HG03139 (cell line): ENCODE measurements around the gene SGCD.

Source experiments
- ATAC-seq: cut with Tn5 transposase; IDR thresholded peaks from one replicate; pipeline ENCODE4 v1.9.1; 2021; ENCODE audit not compliant: unreplicated experiment

SGCD gene

DNA sequence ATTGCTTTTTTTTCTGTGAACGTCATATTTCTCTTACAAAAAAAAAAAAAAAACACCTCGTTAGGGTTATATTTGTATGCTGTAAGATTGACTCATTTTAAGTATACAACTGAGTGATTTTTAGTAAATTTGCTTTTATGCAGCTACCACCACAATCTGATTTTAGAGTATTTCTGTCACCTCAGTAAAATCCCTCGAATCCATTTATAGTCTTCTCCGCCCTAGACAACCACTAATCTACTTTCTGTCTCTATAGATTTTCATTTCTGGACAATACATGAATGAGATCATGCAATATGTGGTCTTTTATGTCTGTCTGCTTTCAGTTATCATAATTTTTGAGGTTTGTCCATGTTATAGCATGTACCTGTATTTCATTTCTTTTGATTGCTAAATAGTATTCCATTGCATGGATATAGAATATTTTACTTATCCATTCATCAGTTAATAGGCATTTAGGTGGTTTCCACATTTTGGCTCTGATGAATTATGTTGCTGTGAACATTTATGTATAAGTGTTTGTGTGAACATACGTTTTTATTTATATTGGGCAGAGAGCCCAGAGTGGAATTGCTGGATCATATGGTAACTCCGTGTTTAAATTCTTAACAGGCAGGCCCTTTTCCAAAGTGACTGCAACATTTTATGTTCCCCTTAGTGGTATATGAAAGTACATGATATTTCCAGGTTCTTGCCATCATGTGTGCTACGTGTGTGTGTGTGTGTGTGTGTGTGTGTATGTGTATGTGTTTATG, 171.4 kb downstream of the SGCD start:
- no peak for ATAC-seq

DNA sequence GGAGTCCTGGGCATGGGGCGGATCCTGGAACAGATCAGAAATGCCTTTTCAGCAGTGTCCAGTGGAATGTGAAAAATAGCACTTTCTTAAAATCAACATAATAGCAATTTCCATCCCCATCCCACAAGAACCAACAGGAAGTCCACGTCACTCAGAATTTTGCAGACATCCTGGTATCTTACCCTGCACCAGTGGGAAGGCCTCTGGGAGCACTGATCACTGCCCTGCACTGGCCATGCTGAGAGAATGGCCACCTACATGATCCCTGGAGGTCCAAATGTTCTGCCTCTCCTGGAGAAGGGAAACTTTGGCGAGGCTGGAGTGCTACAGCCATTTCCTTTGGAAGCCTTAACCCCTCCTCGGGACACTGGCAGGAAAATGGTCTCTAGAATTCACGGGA, 173.8 kb downstream of the SGCD start:
- ATAC-seq: no peak

DNA sequence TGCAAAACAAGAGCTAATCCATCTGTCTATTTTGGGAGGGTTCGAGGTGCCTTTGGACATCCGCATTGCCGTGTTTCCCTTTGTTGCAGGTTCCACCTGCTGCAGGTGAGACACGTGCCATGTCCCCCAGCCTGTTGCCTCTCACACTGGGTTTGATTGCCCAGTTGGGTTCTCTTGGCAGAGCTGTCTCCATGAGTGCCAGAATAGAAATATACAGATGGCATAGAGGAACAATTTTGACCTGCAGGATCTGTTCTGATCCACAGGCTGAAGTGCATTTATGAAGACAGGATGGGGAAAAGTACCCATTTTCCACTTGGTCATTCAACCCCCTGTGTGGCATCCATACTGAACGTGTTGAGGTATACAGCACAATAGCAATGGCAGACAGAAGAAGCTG, 178.1 kb downstream of the SGCD start:
- no peak for ATAC-seq

DNA sequence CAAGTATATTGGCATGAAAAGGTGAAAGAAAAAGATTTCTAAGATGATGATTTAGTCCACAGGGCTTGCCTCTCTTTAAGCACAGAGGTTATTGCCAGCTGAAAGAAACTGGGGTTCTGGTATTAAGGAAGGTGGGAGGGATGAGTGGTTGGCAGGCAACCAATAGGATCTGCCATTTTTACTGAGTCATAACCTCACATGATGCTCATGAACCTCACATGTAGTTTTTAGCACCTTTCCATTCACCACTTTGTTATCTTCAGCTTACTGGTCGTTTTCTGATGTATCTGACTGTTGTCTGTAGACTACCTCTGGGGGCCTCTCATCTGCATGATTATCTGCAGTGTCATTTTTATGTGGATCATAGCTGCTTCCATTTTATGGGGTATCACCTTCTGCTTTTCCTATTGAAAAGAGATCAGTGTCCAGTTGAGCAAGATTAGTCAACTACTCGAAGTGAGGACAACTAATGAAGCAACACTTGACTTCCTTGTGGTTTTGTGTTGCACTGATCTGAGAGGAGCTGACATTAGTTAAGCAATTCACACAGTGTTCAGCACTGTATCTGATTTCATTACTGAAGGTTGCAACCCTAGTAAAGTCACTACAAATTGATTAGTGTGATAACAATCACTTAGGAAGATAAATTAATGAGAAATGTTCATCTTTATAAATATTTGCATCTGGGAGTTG, 186.3 kb downstream of the SGCD start:
- no peak for ATAC-seq

DNA sequence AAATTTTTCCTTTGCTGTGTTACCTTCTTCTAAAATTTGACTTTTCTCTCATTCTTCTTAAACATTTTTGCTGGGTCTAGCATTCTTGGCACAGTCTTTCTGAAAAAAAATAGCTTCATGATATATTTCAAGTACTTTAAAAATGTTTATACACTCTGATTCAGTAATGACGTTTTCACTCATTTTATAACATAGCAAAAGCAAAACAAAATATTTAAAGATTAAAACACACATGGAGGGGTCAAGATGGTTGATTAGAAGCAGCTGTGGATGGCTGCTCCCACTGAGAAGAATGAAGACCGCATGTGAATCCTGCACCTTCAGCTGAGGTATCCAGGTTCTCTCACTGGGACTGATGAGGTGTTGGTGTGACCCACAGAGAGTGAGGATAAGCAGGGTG, 188.2 kb downstream of the SGCD start:
- ATAC-seq: no peak

DNA sequence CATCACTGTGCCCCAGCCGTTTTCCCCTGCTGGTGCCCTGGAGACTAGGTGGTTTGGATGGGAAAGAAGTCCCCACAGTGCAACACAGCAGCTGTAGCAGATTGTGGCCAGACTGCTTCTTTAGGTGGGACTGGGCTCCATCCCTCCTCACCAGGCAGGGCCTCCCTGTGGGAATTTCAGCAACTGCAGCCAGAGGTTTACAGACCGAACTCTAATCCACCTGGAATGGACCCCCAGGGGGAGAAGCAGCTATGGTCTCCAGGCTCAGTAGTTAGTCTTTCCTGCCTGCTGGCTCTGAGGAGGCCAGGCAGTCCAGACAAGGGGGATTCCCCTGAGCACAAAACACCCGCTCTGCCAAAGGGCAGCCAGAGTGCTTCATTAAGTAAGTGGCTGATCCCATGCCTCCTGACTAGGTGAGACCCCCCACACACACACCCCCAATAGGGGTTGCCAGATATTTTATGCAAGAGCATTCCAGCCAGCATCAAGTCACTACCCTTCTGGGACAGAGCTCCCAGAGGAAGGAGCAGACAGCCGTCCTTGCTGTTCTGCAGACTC, 188.9 kb downstream of the SGCD start:
- no peak for ATAC-seq

DNA sequence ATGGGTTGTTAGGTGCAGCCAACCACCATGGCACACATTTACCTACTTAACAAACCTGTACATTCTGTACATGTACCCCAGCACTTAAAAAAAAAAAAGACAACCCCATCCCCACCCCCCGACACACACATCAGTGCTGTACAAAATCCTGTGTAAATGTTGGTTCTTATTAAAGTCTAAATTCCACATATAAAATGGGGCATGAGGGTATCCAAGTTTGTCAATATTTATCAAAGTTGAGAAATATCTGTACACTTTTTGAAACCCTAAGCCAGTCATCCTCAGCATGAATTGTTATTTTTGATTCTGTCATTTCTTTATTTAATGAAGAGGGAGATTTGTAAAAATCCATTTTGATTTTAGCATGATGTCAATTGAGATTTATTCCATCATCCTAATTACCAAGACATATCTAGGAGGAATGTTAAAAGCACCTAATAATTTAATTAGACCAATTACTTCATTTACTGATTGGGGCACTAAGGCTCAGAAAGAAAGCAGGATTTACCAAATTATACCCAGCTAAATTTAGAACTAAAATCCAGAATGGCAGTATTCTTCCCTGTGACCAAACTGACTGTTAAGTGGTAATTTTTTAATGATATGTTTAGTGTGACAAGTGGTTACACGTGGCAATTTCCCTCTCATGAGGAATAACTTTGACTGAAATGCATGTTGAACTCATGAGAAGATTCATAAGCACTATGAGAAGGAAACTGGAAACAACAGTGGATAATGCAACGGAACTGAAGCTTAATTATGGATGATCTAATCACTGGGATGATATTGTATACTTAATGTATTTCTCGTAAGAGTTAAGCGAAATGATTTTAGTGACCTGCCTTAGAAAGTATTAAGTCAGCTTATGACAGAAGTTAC, 195.9 kb downstream of the SGCD start:
- no peak for ATAC-seq

DNA sequence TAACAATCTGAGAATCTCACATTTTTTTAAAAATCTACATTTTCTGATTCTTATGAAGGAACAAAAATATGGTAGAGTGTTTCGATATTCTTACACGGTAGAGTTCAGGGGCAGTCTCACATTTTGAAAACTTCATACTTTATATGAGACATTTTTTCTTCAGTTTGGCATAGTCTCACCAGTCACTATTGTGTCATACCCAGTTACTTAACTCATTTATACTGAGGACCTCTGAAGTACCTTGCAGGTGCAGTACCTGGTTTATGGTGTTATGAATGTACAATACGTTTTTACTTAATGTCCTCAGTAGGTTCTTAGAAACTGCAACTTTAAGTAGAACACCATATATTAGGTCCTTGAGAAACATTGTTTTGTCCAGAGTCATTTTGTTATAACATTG, 196.6 kb downstream of the SGCD start:
- ATAC-seq: no peak

DNA sequence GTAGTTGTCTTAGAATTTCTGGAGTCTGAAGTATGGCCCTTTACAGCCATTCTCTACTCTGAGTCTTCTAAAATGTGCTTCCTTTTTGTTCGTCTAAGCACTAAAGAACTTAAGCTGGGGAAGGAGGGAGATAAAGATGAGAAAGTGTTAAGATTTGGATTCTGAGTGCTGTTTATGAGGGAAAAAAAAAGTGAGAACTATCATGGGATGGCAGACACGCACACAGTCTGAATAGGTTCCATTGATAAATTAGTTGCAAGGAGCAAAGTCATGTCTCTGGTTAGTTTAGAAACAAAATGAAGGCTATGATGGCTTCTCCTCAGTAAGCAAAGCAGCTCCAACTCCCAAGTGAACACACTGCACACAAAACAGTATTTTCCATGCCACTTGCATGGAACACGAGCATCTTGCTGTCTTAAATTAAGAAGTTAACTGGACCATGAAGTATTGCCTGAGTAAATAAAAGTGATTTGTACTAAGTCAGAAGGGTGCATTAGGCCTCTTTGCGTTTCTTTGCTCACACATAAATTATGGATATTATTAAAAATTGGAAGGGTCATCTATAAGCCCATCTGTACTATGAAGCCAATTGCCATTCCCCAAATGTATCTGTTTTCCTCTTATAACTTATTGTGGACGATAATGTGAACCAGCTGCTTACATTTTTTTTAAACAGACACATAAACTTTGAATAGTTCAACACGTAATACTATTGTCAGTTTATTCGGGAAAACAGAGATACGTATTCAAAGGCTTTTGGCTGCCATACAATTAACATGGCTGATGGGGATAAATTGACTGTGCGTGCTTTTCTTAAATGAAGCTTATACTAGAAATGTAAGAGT, 199.3 kb downstream of the SGCD start:
- ATAC-seq: no peak

DNA sequence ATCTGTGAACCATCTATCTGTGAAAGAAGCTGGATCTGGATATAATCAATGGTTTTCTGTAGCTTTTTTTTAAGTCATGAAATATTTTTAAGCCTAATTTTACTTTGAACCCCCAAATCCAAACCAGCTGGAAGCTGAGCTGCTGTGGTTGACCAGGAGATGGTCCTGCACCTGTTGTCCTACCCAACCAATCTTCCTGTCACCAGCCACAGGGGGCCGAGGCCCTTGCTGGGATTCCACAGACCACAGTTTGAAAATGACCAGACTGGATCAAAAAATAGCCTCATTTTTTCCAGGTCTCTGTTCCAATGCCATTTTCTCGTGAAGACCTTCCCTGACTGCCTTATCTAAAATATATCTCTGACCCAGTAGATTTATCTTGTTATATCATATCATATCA, 200.6 kb downstream of the SGCD start:
- no peak for ATAC-seq

DNA sequence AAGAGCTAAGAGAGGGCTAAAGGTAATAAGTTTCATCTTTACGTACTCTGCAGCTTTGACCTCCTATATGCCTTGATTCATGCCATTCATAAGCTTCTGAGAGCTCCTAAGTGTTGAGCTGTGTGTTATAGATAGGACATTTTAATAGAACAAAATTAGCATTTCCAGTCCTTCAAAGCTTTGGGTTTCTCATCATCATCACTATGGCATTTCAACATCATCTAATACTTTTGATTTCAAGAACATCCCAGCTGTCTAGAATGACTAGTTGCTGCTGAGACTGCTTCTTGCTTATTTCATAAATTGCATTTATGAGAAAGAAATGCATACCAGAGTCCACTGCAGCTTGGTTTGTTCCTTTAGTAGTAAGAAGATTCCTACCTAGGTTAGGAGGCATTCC, 201.7 kb downstream of the SGCD start:
- no peak for ATAC-seq

DNA sequence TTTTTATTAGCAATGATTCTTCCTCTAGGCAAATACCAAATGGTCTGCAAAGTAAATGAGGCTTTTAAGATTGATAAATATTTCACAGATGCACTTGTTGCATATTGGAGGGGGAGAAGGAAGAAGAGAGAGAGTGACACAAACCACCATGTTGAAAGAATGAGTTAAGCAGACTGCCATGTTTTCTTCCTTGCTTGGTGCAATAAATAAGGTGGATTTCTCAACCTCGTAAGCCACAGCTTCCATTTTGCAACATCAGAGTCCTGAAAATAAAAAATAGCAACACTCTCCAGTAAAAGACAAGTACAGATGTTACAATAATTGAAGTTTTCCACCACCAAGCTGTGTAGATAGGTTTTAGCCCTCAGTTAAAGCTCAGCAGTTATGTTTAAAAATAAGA, 202.9 kb downstream of the SGCD start:
- ATAC-seq: no peak

DNA sequence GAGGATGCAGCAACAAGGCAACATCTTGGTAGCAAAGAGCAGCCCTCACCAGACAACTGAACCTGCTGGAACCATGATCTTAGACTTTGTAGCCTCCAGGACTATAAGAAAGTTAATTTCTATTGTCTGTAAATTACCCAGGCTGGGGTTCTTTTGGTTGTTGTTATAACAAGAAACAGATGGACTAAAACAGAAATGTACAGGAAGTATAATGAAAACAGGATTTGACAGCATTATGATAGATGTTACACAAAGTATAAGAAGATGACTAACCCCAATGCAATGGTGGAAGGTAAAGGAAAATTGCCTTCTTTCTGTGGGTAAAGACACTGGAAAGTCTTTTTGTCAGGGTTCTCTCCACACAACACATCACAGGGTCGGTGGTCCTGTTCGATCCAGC, 204.2 kb downstream of the SGCD start:
- no peak for ATAC-seq

DNA sequence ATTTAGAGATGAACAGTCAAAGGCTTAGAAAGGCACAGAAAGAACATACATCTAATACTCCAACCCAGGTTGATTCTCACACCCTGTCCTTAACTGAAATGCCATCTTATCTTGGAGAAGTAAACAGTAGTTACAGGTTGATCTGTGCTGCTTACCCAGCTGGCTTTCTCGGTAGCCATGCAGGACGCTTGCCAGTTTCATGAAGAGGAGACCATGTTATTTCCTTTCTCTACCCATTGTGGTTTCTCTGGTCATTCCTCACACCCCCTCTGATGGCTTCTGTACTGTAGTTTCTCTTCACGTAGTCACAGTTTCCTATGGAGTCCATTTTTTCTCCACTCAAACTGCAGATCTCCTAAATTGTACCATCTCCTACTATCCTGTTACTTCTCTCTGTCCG, 206.0 kb downstream of the SGCD start:
- no peak for ATAC-seq

DNA sequence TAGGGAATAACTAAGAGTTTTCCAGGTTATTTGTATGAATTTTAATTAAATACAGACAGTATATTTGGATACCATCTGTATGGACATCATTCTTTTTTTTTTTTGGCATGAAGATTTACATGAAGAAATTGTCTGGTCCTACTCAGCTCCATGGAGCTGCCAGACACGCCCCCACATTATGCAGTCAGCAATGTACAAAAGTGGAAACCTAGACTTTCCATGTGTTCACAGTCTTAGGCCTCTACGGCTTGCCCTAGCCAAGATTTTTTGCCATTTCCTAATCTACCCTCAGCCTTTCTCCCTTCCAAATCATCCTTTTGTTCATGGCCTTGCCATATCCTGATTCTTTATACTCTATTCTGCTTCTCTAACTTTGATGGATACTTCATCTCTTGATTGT, 207.1 kb downstream of the SGCD start:
- ATAC-seq: no peak

DNA sequence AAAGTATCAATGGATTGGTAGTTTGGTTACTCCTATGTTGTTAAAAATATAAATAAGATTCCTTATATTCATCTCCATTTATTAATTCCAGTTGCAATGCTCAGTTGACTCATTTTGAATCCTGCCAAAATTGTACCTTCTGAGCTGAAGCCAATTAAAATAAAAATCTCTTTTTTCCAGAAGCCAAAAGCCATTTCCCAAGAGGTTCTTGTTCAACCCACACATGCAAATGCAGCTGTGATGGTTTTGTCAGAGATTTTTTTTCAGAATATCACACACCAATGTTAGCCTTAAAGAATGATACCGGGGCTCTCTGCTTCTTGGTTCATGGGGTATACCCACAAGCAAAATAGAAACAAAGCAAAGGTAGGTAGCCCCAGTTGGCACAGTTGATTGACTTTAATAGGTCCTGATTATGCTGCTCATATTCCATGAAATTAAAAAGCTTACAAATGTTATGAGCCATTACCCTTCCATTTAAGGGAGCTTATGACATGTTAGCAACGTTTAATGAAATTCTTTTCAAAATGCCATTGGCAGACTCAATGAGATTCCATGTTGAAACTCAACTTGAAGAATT, 208.0 kb downstream of the SGCD start:
- no peak for ATAC-seq

DNA sequence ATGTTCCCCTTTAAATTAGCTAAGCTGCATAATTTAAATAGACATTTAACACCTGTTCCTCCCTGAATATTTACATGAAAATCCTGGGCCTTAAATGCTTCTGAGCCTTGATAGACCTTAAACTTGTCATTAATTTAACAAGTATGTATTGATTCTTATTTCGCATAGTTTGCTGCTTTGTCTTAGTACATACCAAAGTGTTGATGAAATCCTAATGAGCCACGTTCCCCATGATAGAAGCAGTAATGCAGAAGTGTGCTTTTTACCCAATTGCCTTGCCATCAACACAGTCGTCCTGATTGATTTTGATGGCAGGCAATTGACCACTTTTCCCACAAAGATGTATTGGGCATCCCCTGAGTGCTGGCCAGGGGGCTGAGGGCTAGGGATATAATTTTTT, 213.5 kb downstream of the SGCD start:
- no peak for ATAC-seq

DNA sequence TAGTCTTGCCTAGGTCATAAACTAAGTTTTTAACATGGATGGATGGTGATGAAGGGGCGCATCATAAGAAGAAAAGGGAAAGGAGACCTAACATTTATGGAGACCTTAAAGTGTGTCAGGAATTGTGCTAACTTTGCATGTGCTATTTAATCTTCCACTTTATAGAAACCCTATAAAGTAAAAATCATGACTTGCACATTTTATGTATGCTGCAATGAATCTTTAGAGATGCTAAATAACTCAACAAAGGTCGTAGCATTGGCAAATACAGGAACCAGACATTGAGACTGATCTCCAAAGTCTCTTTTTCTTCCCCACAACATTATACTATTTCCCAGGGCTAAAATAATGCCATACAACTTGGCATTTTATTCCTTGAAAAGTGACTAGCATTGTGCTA, 214.6 kb downstream of the SGCD start:
- no peak for ATAC-seq

DNA sequence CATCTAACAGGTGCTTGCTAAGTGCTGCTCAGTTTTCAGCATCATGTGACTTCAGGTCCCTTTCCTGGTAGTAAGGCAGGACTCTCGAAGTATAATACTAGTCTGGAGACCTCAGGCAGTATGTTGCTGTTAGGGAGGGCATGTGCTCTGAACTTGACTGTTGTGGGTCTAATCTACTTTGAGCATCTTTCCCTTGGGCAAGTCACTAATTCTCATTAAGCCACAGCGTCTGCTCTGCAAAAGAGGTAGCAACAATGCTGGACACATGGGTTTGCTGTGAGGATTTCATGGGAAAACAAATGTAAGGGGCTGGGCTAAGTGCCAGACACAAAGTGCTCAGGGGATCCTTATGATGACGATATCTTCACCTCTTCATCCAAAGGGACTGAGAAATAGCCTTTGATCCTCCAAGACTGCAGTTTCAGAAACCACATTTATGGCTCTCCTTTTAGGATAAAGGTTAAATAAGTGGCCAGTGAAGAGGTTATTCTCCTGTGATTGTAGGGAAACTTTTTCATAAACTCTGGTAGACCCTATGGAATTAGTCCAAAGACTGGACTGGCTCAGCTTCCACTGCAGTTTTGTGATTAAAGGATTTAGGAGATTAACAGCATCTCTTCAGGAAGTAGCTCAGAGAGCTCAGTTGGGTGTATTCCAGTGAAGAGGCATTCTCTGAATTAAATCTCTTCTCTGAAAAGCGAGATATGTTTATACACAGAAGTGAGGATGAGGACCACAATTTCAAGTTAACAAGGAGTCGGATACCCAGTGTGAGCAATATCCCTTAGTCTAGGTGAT, 216.6 kb downstream of the SGCD start:
- no peak for ATAC-seq
